Left ventricle myocardium superior (tissue), 1 donor: Measurements from ENCODE around the gene NOCT. TPM values are rescaled to one million over a fixed set of nuclear protein-coding genes. Genes with fewer than 3 reads are reported as not detected.
"Not testable (repeated sequence)": the region's sequence is repeated elsewhere in the genome, so short reads cannot be mapped to it uniquely, and the experiment has no call there.

Experiments
- ATAC-seq: fragments of 200-7000 bp; cut with Tn5 transposase; one replicate; pipeline ENCODE4 v1.9.1; 2020; ENCODE audit warnings: mild to moderate bottlenecking, moderate library complexity
- DNase-seq: peaks from one replicate; pipeline ENCODE4 v3.0.0-alpha.2; 2020
- intact Hi-C: fragments of 100-400 bp; cut with micrococcal nuclease; formaldehyde crosslinking; loops from one replicate; pipeline ENCODE4 v1.11.0; 2022
- long read RNA-seq: library from polyadenylated mRNA; unstranded; transcript quantifications from one replicate; pipeline ENCODE4 v2.0.0, GENCODE V29; 2021
- total RNA-seq: library from RNA; stranded (reverse); fragmentation: NEBNext Ultra II Directional; extraction: Animal tissue kit (Norgen Biotek cat#: 25700); gene quantifications from one replicate; pipeline ENCODE4 v1.2.1, GENCODE V29; 2021
- donor health status: DM: no; HTN: yes; CAD: no; lungs with severe emphysema.

Gene NOCT, protein sequence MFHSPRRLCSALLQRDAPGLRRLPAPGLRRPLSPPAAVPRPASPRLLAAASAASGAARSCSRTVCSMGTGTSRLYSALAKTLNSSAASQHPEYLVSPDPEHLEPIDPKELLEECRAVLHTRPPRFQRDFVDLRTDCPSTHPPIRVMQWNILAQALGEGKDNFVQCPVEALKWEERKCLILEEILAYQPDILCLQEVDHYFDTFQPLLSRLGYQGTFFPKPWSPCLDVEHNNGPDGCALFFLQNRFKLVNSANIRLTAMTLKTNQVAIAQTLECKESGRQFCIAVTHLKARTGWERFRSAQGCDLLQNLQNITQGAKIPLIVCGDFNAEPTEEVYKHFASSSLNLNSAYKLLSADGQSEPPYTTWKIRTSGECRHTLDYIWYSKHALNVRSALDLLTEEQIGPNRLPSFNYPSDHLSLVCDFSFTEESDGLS
- 10.1 TPM for total RNA-seq
- long read RNA-seq, partial matches to known transcripts, result 0 of 2 reads
- long read RNA-seq, other reads (novel, unspliced or antisense), result 1 of 2 reads

GRCh38 chr4:139015269-139015947, at the start of gene NOCT:
NOCT (plus strand) TSS chr4:139015781; CDS start chr4:139015982, 201 bp downstream.
- DNase-seq (peak; percentile 93), ATAC-seq (peak; percentile 95)
- intact Hi-C loops, result no loop called here

GRCh38 chr4:138967313-138967712, 48.3 kb upstream of the NOCT start:
- intact Hi-C loops, result no loop called here
- DNase-seq (no peak), ATAC-seq (no peak)

DNA sequence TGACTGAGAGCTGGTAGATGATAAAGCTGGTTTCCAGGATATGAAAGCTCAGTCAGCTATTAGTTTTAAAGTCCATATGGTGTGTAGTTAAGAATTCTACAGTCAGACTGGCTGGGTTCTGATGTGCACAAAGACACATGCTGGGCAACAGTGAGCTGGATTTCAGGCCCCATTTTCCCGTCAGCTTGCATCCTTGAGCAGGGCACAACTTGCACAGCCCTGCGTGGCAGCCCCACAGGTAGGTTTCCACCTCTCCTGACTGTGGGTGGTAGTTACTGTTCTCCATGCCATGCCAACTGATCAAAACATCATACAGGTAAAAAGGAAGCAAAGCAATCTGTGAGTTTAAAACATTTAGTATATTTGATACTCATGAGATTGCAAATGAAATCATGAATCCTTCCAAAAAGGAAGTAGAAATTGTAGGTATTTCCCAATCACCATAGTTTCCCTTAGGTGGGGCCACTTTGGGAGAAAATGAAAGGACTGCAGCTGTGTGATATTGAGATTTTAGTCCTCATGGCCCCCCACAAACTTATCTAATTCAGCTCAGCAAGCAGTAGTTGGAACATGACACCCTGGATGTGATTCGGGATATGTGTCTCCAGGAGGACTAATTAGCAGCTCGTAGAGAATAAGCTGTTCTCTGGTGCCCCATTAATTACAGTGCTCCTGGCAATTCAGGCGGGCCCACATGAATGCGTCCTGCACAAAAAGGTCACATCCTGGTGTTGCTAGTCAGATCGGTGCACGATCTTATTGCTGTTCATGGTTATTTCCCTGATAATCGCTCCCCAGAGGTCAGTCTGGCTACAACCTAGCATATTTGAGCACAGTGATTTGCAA, 42.4 kb upstream of the NOCT start:
- DNase-seq (no peak), ATAC-seq (no peak)
- intact Hi-C loops, result no loop called here

GRCh38 chr4:138975225-138975624, 40.4 kb upstream of the NOCT start:
- ATAC-seq (no peak), DNase-seq (no peak)
- intact Hi-C loops, result no loop called here

DNA sequence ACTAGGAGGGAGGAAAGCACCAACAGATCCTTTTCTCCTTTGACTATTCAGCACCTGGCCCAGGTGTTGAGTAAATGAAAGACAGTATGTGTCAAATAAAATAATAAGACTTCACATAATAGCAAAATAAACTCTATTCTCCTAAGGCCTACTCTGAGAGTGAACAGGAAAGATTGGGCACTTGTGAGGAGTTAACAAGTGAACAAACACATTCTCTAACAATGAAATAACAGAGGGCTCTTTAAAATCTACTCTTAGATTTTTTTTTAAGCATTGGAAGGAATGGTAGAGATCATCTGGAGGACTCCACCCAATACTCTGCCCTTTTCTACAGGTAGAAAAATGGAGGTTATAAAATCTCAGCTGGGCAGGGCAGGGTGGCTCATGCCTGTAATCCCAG, 39.1 kb upstream of the NOCT start:
- no peak for ATAC-seq
- intact Hi-C loops, result no loop called here
- no peak for DNase-seq

DNA sequence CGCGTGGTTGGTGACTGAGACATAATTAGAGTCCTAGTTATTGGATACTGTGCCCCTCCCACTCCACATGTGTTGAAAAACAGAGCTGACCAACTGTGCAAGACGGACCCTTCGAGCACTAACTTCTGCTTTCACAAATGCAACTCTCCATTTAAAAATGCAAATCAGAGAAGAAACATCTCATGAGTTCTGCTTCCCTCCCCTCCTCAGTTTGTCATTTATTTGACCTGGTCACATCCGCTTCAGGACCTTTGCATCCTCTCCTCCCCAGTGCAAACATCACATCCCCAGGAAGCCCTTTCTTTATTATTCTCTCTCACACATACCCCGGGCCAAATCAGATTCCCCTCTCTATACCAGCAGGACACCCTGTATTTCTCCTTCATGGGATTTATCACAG, 38.1 kb upstream of the NOCT start:
- intact Hi-C loops, result no loop called here
- ATAC-seq, result no peak
- DNase-seq, result no peak

DNA sequence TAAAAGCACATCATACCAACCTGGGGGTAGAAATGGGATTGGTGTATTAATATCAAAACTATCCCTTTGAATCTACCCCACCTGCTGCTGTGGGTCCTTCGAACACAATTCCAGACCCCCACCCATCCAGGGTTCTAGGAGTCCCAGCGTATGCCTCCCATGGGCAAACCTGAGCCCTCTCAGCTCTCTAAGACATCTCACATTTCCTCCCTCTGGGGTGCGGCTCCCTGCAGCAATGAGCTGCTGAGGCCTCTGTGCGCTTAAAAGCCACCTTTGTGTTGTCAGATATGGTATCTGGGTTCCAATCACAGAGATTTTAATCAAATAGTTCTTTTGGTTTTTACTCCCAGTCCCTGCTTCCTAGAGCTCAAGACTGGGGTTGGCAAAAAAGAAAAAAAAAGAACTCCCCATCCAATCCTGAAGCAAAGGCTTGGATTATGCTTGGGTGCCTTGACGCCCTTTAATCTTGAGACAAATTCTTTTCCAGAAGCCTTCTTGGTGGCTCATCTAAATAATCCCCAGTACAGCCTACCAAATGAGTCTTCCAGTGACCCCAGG, 37.5 kb upstream of the NOCT start:
- intact Hi-C loops, result no loop called here
- DNase-seq, result no peak

GRCh38 chr4:138978600-138978999, 37.0 kb upstream of the NOCT start:
- intact Hi-C loops, result no loop called here

More for the DNA sequence above, 37.5 kb upstream of the NOCT start:
- ATAC-seq, result no peak

DNA sequence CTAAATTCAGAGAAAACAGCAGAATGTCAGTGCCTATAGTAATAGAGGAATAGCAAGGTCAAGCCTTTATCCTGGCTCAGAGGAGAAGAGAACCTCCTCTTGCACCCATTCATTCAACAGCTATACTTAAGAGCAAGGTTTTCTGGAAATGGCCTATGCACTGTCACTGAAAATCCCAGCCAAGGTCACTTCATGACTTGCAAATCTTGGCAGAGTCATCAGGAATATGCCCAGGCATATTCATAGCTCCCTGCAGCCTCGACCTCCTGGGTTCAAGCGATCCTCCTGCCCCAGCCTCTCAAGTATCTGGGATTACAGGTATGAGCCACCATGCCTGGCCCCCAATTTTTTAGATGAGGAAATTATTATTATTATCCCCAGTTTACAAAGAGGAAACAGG, 35.8 kb upstream of the NOCT start:
- ATAC-seq (no peak), DNase-seq (no peak)
- intact Hi-C loops, result no loop called here

More at GRCh38 chr4:138978600-138978999, 37.0 kb upstream of the NOCT start:
- ATAC-seq, result no peak
- no peak for DNase-seq

- intact Hi-C loops, result no loop called here
- DNase-seq, result no peak
- peak; percentile 96 for ATAC-seq
Measured at GRCh38 chr4:138981930-138982390, 33.6 kb upstream of the NOCT start.

GRCh38 chr4:138982754-138983153, 32.8 kb upstream of the NOCT start:
- DNase-seq (no peak), ATAC-seq (no peak)
- intact Hi-C loops, result no loop called here

- DNase-seq (no peak), ATAC-seq (no peak)
- intact Hi-C loops, result no loop called here
Measured at GRCh38 chr4:138983690-138984089, 31.9 kb upstream of the NOCT start.

GRCh38 chr4:138984647-138985046, 30.9 kb upstream of the NOCT start:
- DNase-seq (no peak), ATAC-seq (no peak)
- intact Hi-C loops, result no loop called here

- no peak for DNase-seq
- intact Hi-C loops, result no loop called here
- no peak for ATAC-seq
Measured at GRCh38 chr4:138992676-138993075, 22.9 kb upstream of the NOCT start.

DNA sequence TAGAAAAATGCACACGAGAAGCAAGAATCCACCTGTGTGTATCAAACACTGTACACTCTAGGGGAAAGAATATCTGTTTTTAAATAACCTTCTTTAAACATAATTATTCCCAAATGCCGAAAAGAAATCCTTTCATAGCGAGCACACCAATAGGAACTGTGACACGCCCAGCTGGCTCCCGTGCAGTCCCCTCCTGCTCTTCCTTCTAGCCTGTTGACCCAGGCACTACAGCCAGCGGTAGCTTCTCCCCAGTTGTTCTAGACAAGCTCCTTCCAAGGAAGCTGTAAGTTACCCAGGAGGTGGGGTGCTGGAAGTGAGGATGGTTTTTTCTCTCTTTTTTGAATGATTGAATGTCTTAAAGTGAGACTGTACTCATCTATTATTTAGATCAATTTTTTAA, 19.5 kb upstream of the NOCT start:
- intact Hi-C loops, result no loop called here
- DNase-seq (no peak), ATAC-seq (no peak)

DNA sequence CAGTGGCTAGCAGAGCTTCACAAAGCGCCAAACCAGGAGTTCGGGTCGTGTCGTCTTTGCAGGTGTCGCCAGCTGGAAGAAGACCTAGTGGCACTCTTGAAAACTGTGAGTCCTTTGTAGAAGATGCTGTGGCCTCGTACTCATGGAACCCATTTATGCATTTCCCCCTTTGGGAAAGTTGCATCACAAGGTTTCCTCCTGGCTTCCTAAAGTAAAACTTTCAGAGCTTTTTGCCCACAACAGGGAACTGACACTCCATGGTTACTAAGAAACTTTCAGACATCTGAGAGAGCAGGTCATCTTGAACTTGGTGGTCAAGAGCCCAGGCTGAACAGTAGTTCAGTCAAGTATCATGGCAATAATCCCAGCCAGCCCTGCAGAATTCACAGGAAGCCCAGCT, 15.9 kb upstream of the NOCT start:
- DNase-seq, result no peak
- no peak for ATAC-seq
- intact Hi-C loops, result no loop called here

DNA sequence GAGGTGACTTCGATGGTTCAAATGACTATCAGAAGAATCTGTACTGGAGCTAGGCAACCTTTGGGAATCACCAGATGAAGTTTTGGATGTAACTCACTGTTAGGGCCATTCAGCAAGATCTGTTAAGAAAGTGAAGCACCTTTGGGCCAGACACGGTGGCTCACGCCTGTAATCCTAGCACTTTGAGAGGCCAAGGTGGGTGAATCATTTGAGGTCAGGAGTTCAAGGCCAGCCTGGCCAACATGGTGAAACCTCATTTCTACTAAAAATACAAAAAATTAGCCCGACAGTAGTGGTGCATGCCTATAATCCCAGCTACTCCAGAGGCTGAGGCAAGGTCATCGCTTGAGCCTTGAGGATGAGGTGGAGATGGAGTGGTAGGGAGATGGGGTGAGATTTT, 15.4 kb upstream of the NOCT start:
- intact Hi-C loops, DNase-seq, ATAC-seq: not testable (repeated sequence)

DNA sequence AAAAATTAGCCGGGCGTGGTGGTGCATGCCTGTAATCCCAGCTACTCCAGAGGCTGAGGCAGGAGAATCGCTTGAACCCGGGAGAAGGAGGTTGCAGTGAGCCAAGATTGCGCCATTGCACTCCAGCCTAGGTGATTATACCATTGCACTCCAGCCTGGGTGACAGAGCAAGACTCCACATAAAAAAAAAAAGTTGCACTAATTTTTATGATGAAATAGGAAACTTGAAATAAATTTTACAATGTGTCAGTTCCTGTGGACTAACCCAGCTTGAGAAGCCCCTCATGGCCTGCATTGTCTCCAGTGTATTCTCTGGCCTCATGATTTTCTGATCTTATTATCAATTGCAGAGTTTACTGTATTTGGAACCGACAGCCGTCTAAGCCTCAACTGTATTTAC, 14.2 kb upstream of the NOCT start:
- ATAC-seq, DNase-seq, intact Hi-C loops: not testable (repeated sequence)

DNA sequence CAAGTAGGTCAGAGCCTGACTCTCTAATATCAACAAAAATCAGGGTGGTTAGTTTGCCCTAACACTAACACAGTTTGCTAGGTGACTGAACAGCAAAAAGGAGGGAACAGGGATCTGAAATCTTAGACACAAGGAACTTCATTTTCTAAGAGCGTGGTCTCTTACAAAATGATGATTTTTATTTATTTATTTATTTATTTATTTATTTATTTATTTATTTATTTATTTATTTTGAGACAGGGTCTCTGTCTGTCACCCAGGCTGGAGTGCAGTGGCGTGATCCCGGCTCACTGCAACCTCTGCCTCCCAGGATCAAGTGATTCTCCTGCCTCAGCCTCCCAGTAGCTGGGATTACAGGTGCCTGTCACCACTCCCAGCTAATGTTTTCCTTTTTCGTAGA, 11.9 kb upstream of the NOCT start:
- intact Hi-C loops, result not testable (repeated sequence)

More for the DNA sequence above, 11.9 kb upstream of the NOCT start:
- ATAC-seq, DNase-seq: not testable (repeated sequence)
